Nephron progenitor cell (in vitro differentiated cells): ENCODE data around the gene SLC6A11.
A peak's percentile ranks its signal among the peaks of the same experiment; 100 is the strongest.

ENCODE experiments used
- DNase-seq: peaks from one replicate; pipeline ENCODE4 v3.0.0; 2021
- H3K27ac Mint-ChIP-seq: 2 replicates; pipeline ENCODE4 v1.8.0; 2021; ENCODE audit warnings: mild to moderate bottlenecking, moderate library complexity, mixed read lengths
- H3K27me3 Mint-ChIP-seq: 2 replicates; pipeline ENCODE4 v1.8.0; 2021; ENCODE audit warnings: mild to moderate bottlenecking, low read depth, mixed read lengths; ENCODE audit not compliant: poor library complexity
- H3K36me3 Mint-ChIP-seq: 2 replicates; pipeline ENCODE4 v1.8.0; 2021; ENCODE audit warnings: low read depth, mixed read lengths
- H3K4me1 Mint-ChIP-seq: 2 replicates; pipeline ENCODE4 v1.8.0; 2021; ENCODE audit warnings: mixed read lengths
- H3K4me3 Mint-ChIP-seq: 2 replicates; pipeline ENCODE4 v1.8.0; 2021; ENCODE audit warnings: mild to moderate bottlenecking, moderate library complexity, mixed read lengths
- H3K9me3 Mint-ChIP-seq: 2 replicates; pipeline ENCODE4 v1.8.0; 2021; ENCODE audit warnings: mild to moderate bottlenecking, moderate library complexity, mixed read lengths
- CTCF ChIP-seq: fragments of 200-600 bp; sonication (generic); IDR thresholded peaks from 2 replicates; pipeline ENCODE4 v1.5.0; 2021; ENCODE audit warnings: antibody characterized with exemption

Gene SLC6A11

DNA sequence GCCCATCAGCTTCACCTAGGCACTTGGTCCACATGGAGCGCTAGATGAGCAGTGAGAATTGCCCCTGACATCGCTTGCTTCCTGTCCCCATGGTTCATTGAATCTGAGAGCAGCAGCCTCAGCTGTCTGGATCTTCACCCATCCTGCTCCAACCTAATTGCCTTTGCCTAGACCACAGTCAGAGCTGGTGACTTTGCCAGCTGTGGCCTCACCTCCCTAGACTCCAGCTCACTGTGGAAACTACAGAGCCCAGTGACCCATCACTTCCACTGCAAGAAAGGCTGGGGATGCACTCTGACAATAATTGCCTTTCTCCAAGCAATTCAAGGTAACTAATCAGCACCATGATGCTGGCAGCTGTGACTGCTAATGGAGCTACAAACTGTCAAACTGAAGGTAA, 145.9 kb downstream of the SLC6A11 start:
- TF ChIP-seq CTCF = no peak
- Mint-ChIP-seq H3K27ac (no peak overlapping the region), H3K27me3 (peaks cover 28% of the 10 kb centered on the region), H3K9me3 (no peaks in the 10 kb centered on the region), H3K4me3 (no peak overlapping the region), H3K36me3 (no peaks in the 10 kb centered on the region), H3K4me1 (no peaks in the 10 kb centered on the region)
- no peak for DNase-seq

DNA sequence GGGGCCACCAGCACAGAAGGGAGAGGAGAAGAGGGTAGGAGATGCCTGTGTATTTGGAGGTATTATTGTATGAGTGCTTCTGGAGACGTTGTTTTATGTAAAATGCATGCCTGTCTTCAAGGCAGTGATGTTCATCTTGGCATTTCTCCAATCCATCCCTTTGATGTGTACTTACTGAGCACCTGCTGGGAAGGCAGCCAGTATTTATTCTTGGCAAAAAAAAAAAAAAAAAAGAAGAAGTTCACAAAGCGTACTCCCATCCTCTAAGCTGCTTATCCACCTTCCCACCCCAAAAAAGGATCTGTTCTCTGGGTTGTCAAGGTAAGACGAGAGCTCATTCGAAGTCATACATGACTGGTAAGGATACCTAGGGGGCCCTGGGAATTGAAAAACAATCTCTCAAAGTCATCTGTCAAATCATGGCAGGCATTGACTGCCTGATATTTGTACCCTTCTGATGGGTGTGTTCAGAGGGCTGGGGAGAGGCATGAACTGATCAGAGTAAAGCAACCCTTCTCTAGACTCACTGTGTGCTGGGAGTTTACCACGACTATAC, 146.5 kb downstream of the SLC6A11 start:
- Mint-ChIP-seq H3K9me3 (no peaks in the 10 kb centered on the region), H3K4me1 (peaks cover 5% of the 10 kb centered on the region), H3K27ac (no peak overlapping the region), H3K27me3 (peaks cover 23% of the 10 kb centered on the region), H3K4me3 (no peak overlapping the region), H3K36me3 (no peaks in the 10 kb centered on the region)
- TF ChIP-seq CTCF = no peak
- no peak for DNase-seq

GRCh38 chr3:10964537-10965167, 148.6 kb downstream of the SLC6A11 start:
- DNase-seq = peak; percentile 76
- no peak for TF ChIP-seq CTCF
- no peak overlapping the region for H3K4me3 Mint-ChIP-seq
- H3K4me1 Mint-ChIP-seq = peaks cover 15% of the 10 kb centered on the region
- no peak overlapping the region for H3K27ac Mint-ChIP-seq
- H3K9me3 Mint-ChIP-seq = no peaks in the 10 kb centered on the region
- no peaks in the 10 kb centered on the region for H3K36me3 Mint-ChIP-seq
- peaks cover 24% of the 10 kb centered on the region for H3K27me3 Mint-ChIP-seq

- no peak for TF ChIP-seq CTCF
- no peaks in the 10 kb centered on the region for H3K36me3 Mint-ChIP-seq
- peaks cover 38% of the 10 kb centered on the region for H3K27me3 Mint-ChIP-seq
- H3K9me3 Mint-ChIP-seq = no peaks in the 10 kb centered on the region
- no peak for DNase-seq
- no peak overlapping the region for H3K4me3 Mint-ChIP-seq
- peaks cover 15% of the 10 kb centered on the region for H3K4me1 Mint-ChIP-seq
- no peak overlapping the region for H3K27ac Mint-ChIP-seq
These were observed 152.4 kb downstream of the SLC6A11 start for GRCh38 chr3:10968401-10968800.

DNA sequence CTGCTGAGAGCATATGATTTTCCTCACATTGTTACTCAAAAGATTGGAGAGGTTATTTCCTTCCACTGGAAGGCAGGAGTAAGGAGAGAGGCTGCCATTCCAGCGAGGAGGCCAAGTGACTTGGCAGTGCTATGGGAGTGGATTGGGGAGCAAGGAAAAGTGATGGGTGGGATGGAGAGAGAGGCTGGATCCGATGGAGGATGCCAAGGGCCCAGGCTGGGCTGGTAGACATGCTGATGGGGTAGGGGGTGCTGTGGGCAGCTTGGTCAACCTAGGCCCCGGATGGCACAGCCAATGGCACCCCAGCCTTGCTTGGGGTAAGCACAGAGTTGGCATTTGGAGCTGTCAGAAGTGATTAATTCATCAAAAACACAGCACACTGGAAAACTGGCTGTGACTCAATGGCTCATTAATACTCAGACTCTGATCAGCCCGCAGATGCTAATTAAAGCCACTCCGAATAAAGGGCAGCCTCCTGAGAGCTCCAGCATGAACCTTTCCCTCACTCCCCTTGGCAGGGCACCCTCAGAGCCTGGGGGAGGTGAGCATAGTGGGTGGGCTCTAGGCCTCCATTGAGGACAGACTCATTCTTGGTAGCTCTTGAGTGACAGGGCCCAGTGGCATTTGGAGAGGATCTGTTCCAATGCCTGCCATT, 154.4 kb downstream of the SLC6A11 start:
- Mint-ChIP-seq H3K4me3 (no peak overlapping the region), H3K27me3 (peaks cover 36% of the 10 kb centered on the region), H3K27ac (no peak overlapping the region), H3K4me1 (peaks cover 15% of the 10 kb centered on the region), H3K9me3 (no peaks in the 10 kb centered on the region), H3K36me3 (no peaks in the 10 kb centered on the region)
- DNase-seq = no peak
- TF ChIP-seq CTCF = no peak
